DND-41 (cell line): ENCODE measurements around the gene TTYH2.

Experiments
- ATAC-seq: fragments of 200-7000 bp; cut with Tn5 transposase; 3 replicates; pipeline ENCODE4 v1.9.1; 2021; ENCODE audit warnings: low read depth; ENCODE audit not compliant: insufficient read depth
- DNase-seq: peaks from one replicate; pipeline ENCODE4 v3.0.0-alpha.2; 2020
- H2AFZ ChIP-seq: 2 replicates; pipeline ENCODE4 v1.6.0; 2012; ENCODE audit warnings: low read depth, low read length
- H3K27ac ChIP-seq: 2 replicates; pipeline ENCODE4 v1.5.1; 2012; ENCODE audit warnings: low read length, inconsistent platforms
- H3K27me3 ChIP-seq: fragments of 200-600 bp; sonication (generic); 2 replicates; pipeline ENCODE4 v1.6.0; 2012; ENCODE audit warnings: low read length, mild to moderate bottlenecking, inconsistent platforms; ENCODE audit not compliant: insufficient read depth, poor library complexity
- H3K36me3 ChIP-seq: 2 replicates; pipeline ENCODE4 v1.5.1; 2012; ENCODE audit warnings: low read length, inconsistent platforms; ENCODE audit not compliant: insufficient read depth
- H3K4me1 ChIP-seq: 2 replicates; pipeline ENCODE4 v1.5.1; 2012; ENCODE audit warnings: mild to moderate bottlenecking, low read length; ENCODE audit not compliant: insufficient read depth
- H3K4me2 ChIP-seq: 2 replicates; pipeline ENCODE4 v1.6.0; 2012; ENCODE audit warnings: mild to moderate bottlenecking, moderate library complexity, low read length, inconsistent platforms; ENCODE audit not compliant: insufficient read depth
- H3K4me3 ChIP-seq, 2 experiments: fragments of 200-600 bp in 1 of 2; shearing (Covaris generic) in 1 of 2; 2 replicates each; pipeline ENCODE4 v1.5.1; 2012 to 2016; ENCODE audit warnings: inconsistent platforms in 2 of 2, low read length in 2 of 2, mild to moderate bottlenecking in 2 of 2, low read depth in 1 of 2, moderate library complexity in 1 of 2
- H3K79me2 ChIP-seq: 2 replicates; pipeline ENCODE4 v1.6.0; 2012; ENCODE audit warnings: low read length, inconsistent platforms; ENCODE audit not compliant: insufficient read depth
- H3K9ac ChIP-seq: 2 replicates; pipeline ENCODE4 v1.6.0; 2012; ENCODE audit warnings: low read depth, mild to moderate bottlenecking, inconsistent platforms, low read length, moderate library complexity
- H3K9me3 ChIP-seq: 2 replicates; pipeline ENCODE4 v1.5.1; 2012; ENCODE audit warnings: low read length, moderate library complexity, mild to moderate bottlenecking, inconsistent platforms; ENCODE audit not compliant: insufficient read depth, severe bottlenecking
- H4K20me1 ChIP-seq: 2 replicates; pipeline ENCODE4 v1.6.0; 2012; ENCODE audit warnings: low read length; ENCODE audit not compliant: insufficient read depth
- CTCF ChIP-seq: IDR thresholded peaks from 2 replicates; pipeline ENCODE4 v1.5.1; 2012; ENCODE audit warnings: borderline replicate concordance, low read length, moderate library complexity, mild to moderate bottlenecking; ENCODE audit not compliant: poor library complexity, severe bottlenecking; ENCODE audit errors: extremely low read depth
- EZH2 ChIP-seq: IDR thresholded peaks from 3 replicates; pipeline ENCODE4 v1.6.1; 2012; ENCODE audit warnings: borderline replicate concordance, low read depth, mild to moderate bottlenecking, moderate library complexity, low read length, inconsistent platforms; ENCODE audit not compliant: severe bottlenecking

The TTYH2 gene

DNA sequence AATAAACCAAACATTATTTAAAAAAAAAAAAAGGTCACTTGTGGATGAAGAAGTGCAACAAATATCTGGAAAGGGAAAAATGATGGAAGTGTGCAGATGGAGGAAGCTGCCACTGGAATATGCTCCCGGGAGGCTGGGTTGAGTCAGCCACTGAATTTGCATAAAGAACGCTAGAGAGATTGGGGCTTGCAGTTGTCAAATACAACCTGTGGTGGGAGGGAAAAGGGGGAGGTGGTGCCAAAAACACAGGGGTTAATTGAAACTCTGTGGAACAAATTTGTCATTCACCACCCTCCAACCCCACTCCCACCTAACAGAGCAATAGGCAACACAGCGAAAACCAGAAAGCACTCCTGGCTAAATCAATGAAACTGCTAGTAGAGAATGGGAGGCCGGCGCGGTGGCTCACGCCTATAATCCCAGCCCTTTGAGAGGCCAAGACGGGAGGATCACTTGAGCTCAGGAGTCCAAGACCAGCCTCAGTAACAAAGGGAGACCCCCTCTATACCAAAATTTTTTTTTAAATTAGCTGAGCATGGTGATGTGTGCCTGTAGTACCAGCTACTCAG, 47.5 kb upstream of the TTYH2 start:
- no peak overlapping the region for H3K9ac ChIP-seq
- no peak for DNase-seq
- H3K9me3 ChIP-seq: no peaks in the 10 kb centered on the region

GRCh38 chr17:74170924-74171323, 42.4 kb upstream of the TTYH2 start:
- Histone ChIP-seq H3K27ac (no peak overlapping the region), H3K36me3 (no peaks in the 10 kb centered on the region), H4K20me1 (no peaks in the 10 kb centered on the region), H3K27me3 (peaks cover 23% of the 10 kb centered on the region), H3K79me2 (no peaks in the 10 kb centered on the region), H3K4me1 (no peaks in the 10 kb centered on the region), H3K9ac (no peak overlapping the region), H3K4me2 (no peak overlapping the region), H2AFZ (no peak overlapping the region), H3K4me3 (no peak overlapping the region), H3K9me3 (no peaks in the 10 kb centered on the region)
- ATAC-seq: no peak
- no peak for DNase-seq
- no peak for TF ChIP-seq EZH2
- no peak for TF ChIP-seq CTCF

More for the DNA sequence above, 47.5 kb upstream of the TTYH2 start:
- peaks cover 13% of the 10 kb centered on the region for H3K27me3 ChIP-seq
- no peak overlapping the region for H3K4me3 ChIP-seq
- H4K20me1 ChIP-seq: no peaks in the 10 kb centered on the region
- H3K79me2 ChIP-seq: no peaks in the 10 kb centered on the region
- ATAC-seq: no peak
- H2AFZ ChIP-seq: no peak overlapping the region
- H3K27ac ChIP-seq: no peak overlapping the region
- H3K4me2 ChIP-seq: no peak overlapping the region
- TF ChIP-seq CTCF (no peak), EZH2 (no peak)
- no peaks in the 10 kb centered on the region for H3K36me3 ChIP-seq
- no peaks in the 10 kb centered on the region for H3K4me1 ChIP-seq

- no peak overlapping the region for H3K4me3 ChIP-seq
- no peak for TF ChIP-seq CTCF
- TF ChIP-seq EZH2: no peak
- no peak overlapping the region for H2AFZ ChIP-seq
- H3K4me2 ChIP-seq: no peak overlapping the region
- H3K27ac ChIP-seq: no peak overlapping the region
- H3K4me1 ChIP-seq: no peaks in the 10 kb centered on the region
- DNase-seq (no peak), ATAC-seq (no peak)
- H3K9ac ChIP-seq: no peak overlapping the region
- H3K9me3 ChIP-seq: no peaks in the 10 kb centered on the region
- H4K20me1 ChIP-seq: no peaks in the 10 kb centered on the region
- H3K79me2 ChIP-seq: no peaks in the 10 kb centered on the region
- no peaks in the 10 kb centered on the region for H3K36me3 ChIP-seq
- H3K27me3 ChIP-seq: peaks cover 17% of the 10 kb centered on the region
These were observed 40.7 kb upstream of the TTYH2 start for GRCh38 chr17:74172700-74173099.
